K562 (cell line): Measurements from ENCODE around the gene PPP1R15B. TPM values are rescaled to one million over a fixed set of nuclear protein-coding genes. Genes with fewer than 3 reads are reported as not detected.

ENCODE experiments used
- FUS ChIP-seq: fragments of 200-400 bp; formaldehyde crosslinking; optimal IDR thresholded peaks from 2 replicates; pipeline ENCODE3; 2017; ENCODE audit warnings: low read depth, low read length
- MED1 ChIP-seq: sonication (generic); formaldehyde crosslinking; IDR thresholded peaks from 2 replicates; pipeline ENCODE4 v1.8.1; 2023; ENCODE audit warnings: missing genetic modification reagents, borderline replicate concordance
- NFRKB ChIP-seq: fragments of 450-650 bp; IDR thresholded peaks from 2 replicates; pipeline ENCODE4 v1.6.1; 2016; ENCODE audit warnings: low read depth
- NUFIP1 ChIP-seq: fragments of 450-650 bp; IDR thresholded peaks from 2 replicates; pipeline ENCODE4 v1.6.1; 2018; ENCODE audit not compliant: partially characterized antibody
- OTX1 ChIP-seq: fragments of 450-650 bp; formaldehyde crosslinking; IDR thresholded peaks from 2 replicates; pipeline ENCODE4 v1.4.0; 2022; ENCODE audit warnings: mild to moderate bottlenecking
- PREB ChIP-seq: sonication (generic); formaldehyde crosslinking; IDR thresholded peaks from 2 replicates; pipeline ENCODE4 v1.8.1; 2023; ENCODE audit warnings: mild to moderate bottlenecking, missing genetic modification reagents
- RBM25 ChIP-seq: fragments of 200-400 bp; formaldehyde crosslinking; IDR thresholded peaks from 2 replicates; pipeline ENCODE4 v1.6.1; 2018; ENCODE audit warnings: low read length, low read depth, moderate library complexity; ENCODE audit not compliant: severe bottlenecking
- TAF15 ChIP-seq: fragments of 200-400 bp; formaldehyde crosslinking; IDR thresholded peaks from 2 replicates; pipeline ENCODE4 v1.6.1; 2017; ENCODE audit warnings: mild to moderate bottlenecking, low read depth, low read length, moderate library complexity
- UBTF ChIP-seq, 2 experiments: IDR thresholded peaks; 2 replicates each; pipeline ENCODE4 v1.6.1; 2012; ENCODE audit warnings: improper control_type of control experiment in 2 of 2, low read depth in 2 of 2, low read length in 2 of 2, borderline replicate concordance in 1 of 2
- ZKSCAN8 ChIP-seq: fragments of 200-800 bp; sonication (Bioruptor generic); IDR thresholded peaks from 2 replicates; pipeline ENCODE4 v1.6.1; 2016; ENCODE audit warnings: missing genetic modification characterization, missing compliant biosample characterization
- ZNF124 ChIP-seq: sonication (generic); formaldehyde crosslinking; IDR thresholded peaks from 2 replicates; pipeline ENCODE4 v1.8.1; 2022; ENCODE audit warnings: missing genetic modification reagents
- ZNF165 ChIP-seq: fragments of 250-450 bp; sonication (Bioruptor Pico); IDR thresholded peaks from 2 replicates; pipeline ENCODE4 v1.4.0; 2020; ENCODE audit warnings: borderline replicate concordance
- ZNF232 ChIP-seq: sonication (generic); formaldehyde crosslinking; IDR thresholded peaks from 2 replicates; pipeline ENCODE4 v1.8.0; 2022; ENCODE audit warnings: mild to moderate bottlenecking, missing genetic modification reagents
- ZNF3 ChIP-seq: fragments of 250-450 bp; sonication (Bioruptor Pico); IDR thresholded peaks from 2 replicates; pipeline ENCODE4 v1.5.0; 2021; ENCODE audit warnings: mild to moderate bottlenecking, moderate library complexity
- ZNF311 ChIP-seq: fragments of 250-450 bp; sonication (Bioruptor Pico); IDR thresholded peaks from 2 replicates; pipeline ENCODE4 v1.4.0; 2020; ENCODE audit warnings: mild to moderate bottlenecking, moderate library complexity
- polyA plus RNA-seq, 8 experiments: library from polyadenylated mRNA; depleted of rRNA in 4 of 8; stranded (reverse) in 5 of 8; unstranded in 3 of 8; fragments of >200 nt; fragmentation: Nextera tagmentation in 2 of 8; fragmentation: Illumina TruSeq in 1 of 8; extraction: Ambion mirVana in 2 of 8; extraction: Trizol in 1 of 8; gene quantifications; 2 replicates each; pipeline versions ENCODE4 v1.2.1 to v1.2.3, GENCODE V29; 2011 to 2014; ENCODE audit warnings: inconsistent platforms in 1 of 8, missing spikeins in 1 of 8
- total RNA-seq, 7 experiments: library from RNA; depleted of rRNA in 6 of 7; stranded (reverse); fragments of >200 nt in 6 of 7; fragmentation: Illumina TruSeq in 2 of 7; extraction: Trizol in 2 of 7; gene quantifications; 2 replicates each; pipeline versions ENCODE4 v1.2.1 to v1.2.3, GENCODE V29; 2011 to 2021; ENCODE audit warnings: low replicate concordance in 1 of 7

The PPP1R15B gene
- total and polyA plus RNA-seq, 9 of the 15 experiments (the other 6 are each of a cell fraction or from before 2014, with no cell fraction given): 17.0 to 48.1 (median 30.8) TPM

DNA sequence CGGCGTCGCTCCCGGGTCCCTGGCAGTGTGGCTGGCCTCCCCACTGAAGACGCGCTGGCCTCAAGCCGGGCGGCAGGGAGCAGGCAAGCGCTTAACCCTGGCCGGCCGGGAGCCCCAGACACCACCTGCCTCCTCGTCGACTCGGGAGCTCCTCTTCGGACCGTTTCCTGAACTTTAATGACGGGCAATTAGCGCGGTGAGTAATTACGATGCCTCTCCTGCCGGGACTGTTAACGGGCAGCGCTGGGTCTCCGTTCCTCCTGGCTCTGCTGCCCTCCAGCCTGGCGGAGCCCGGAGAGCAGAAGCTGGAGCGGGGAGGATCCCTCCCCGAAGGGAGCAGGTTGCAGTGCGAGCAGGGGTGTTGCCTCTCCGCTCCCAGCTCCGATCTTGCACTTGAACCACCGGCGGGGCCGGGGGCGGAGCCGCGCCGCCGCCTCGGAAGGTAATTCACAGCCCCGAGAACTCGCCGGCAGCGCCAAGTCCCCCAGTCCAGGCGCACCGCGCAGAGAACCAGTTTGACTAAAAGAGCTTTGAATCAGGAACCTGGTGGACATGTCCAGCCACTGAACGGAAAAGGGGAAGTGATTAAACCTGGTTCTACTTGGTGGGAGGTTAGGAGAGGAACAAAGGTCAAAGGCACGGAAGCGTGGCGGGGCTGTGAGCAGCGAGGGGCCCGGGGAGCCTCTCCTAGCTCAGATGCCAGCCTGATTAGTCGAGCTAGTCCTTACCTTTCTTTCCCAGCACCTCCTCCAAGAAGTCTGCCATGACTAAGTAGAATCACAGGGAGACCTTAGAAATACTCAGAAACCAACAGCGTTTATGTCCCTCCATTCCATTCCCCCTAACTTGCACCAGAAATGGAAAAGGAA, 33.6 kb downstream of the PPP1R15B start (continued):
- TF ChIP-seq ZNF232 (no peak), ZNF311 (CRISPR knock-in tag) (no peak), UBTF (IDR thresholded peaks at IDR 0.05; ENCODE audit: borderline replicate concordance in 1 of 2, low read depth in 2 of 2, low read length in 2 of 2) (peak; percentile 32 to 60; a peak in 1 of 4 replicates), MED1 (no peak), ZNF124 (CRISPR knock-in tag) (no peak), ZNF3 (CRISPR knock-in tag) (no peak), ZNF165 (CRISPR knock-in tag) (no peak), NFRKB (no peak), TAF15 (no peak), NUFIP1 (no peak), FUS (no peak), ZKSCAN8 (CRISPR knock-in tag) (no peak), RBM25 (peak; percentile 60), PREB (CRISPR knock-in tag) (no peak), OTX1 (CRISPR knock-in tag) (no peak)
